Activated naive CD8-positive, alpha-beta T cell treated with anti-CD3 and anti-CD28 coated beads, Interleukin-2, amount 50 U/mL, for 16 hours (primary cell): ENCODE data around the gene C1GALT1.
"Not testable (repeated sequence)": the region's sequence is repeated elsewhere in the genome, so short reads cannot be mapped to it uniquely, and the experiment has no call there.

Source experiments
- DNase-seq: peaks from one replicate; pipeline ENCODE4 v3.0.0-alpha.2; 2020; ENCODE audit warnings: low read depth, low spot score

C1GALT1 gene

GRCh38 chr7:7237201-7237977, 55.0 kb downstream of the C1GALT1 start:
- DNase-seq = no peak

GRCh38 chr7:7237978-7238267, 55.6 kb downstream of the C1GALT1 start:
- DNase-seq = no peak

GRCh38 chr7:7239346-7239745, 57.0 kb downstream of the C1GALT1 start:
- DNase-seq = no peak

GRCh38 chr7:7242899-7243298, 60.6 kb downstream of the C1GALT1 start:
- no peak for DNase-seq

GRCh38 chr7:7245233-7245632, 62.9 kb downstream of the C1GALT1 start:
- DNase-seq = not testable (repeated sequence)

- no peak for DNase-seq
Measured at GRCh38 chr7:7246223-7246622, 63.9 kb downstream of the C1GALT1 start.

GRCh38 chr7:7247658-7248057, 65.3 kb downstream of the C1GALT1 start:
- DNase-seq = no peak

GRCh38 chr7:7249814-7250213, 67.5 kb downstream of the C1GALT1 start:
- no peak for DNase-seq

GRCh38 chr7:7251742-7252141, 69.4 kb downstream of the C1GALT1 start:
- DNase-seq = no peak

- no peak for DNase-seq
Measured at GRCh38 chr7:7254319-7254718, 72.0 kb downstream of the C1GALT1 start.

GRCh38 chr7:7254908-7255307, 72.6 kb downstream of the C1GALT1 start:
- no peak for DNase-seq

GRCh38 chr7:7256731-7257274, 74.5 kb downstream of the C1GALT1 start:
- DNase-seq = no peak

- no peak for DNase-seq
Measured at GRCh38 chr7:7257899-7258692, 75.8 kb downstream of the C1GALT1 start.

- no peak for DNase-seq
Measured at GRCh38 chr7:7261863-7262262, 79.5 kb downstream of the C1GALT1 start.

- DNase-seq = no peak
Measured at GRCh38 chr7:7263297-7264230, 81.2 kb downstream of the C1GALT1 start.

GRCh38 chr7:7264306-7265040, 82.1 kb downstream of the C1GALT1 start:
- no peak for DNase-seq

GRCh38 chr7:7265081-7266075, 83.0 kb downstream of the C1GALT1 start:
- no peak for DNase-seq

GRCh38 chr7:7266257-7266881, 84.0 kb downstream of the C1GALT1 start:
- no peak for DNase-seq

- DNase-seq = no peak
Measured at GRCh38 chr7:7271094-7271874, 88.9 kb downstream of the C1GALT1 start.
